Esophagus squamous epithelium (tissue), 4 donors: ENCODE results near the gene OSCP1.

Source experiments
- CTCF ChIP-seq, 6 experiments: fragments of 450-650 bp in 4 of 6; fragments of 200-600 bp in 2 of 6; sonication (generic) in 2 of 6; IDR thresholded peaks; one replicate each; pipeline ENCODE4 v1.5.1; 2016 to 2019; ENCODE audit warnings: antibody characterized with exemption in 6 of 6, mild to moderate bottlenecking in 4 of 6, moderate library complexity in 4 of 6
- POLR2A ChIP-seq, 4 donors: fragments of 450-650 bp; IDR thresholded peaks; one replicate each; pipeline ENCODE4 v1.6.1; 2017; ENCODE audit warnings: antibody characterized with exemption in 4 of 4, mild to moderate bottlenecking in 4 of 4, moderate library complexity in 3 of 4

- TF ChIP-seq CTCF (IDR thresholded peaks at IDR 0.05) (no peak), POLR2A (IDR thresholded peaks at IDR 0.05) (no peak)
Observed at GRCh38 chr1:36414384-36414783, 35.9 kb downstream of the OSCP1 start.
